HepG2 (cell line): ENCODE measurements around the gene TMED6. TPM values are rescaled to one million over a fixed set of nuclear protein-coding genes. Genes with fewer than 3 reads are reported as not detected.

Experiments used
- ATAC-seq: fragments of 200-7000 bp; cut with Tn5 transposase; 3 replicates; pipeline ENCODE4 v1.9.1; 2020; ENCODE audit warnings: mild to moderate bottlenecking, moderate library complexity
- BruUV-seq: library from RNA; stranded (reverse); fragments of 400-500 nt; replicated peaks from 2 replicates; lab custom pipeline; 2021; lab: Mats Ljungman, UMichigan
- CTCF ChIA-PET: fragments of 300-600 bp; formaldehyde crosslinking; extraction: SDS; loops from one replicate; lab custom pipeline; 2021; ENCODE audit warnings: low total read pairs, inconsistent platforms, low intra/inter-chr PET ratio; lab: Yijun Ruan, JAX
- POLR2A ChIA-PET: fragments of 350-600 bp; sonication (Branson Sonifier 250); formaldehyde crosslinking; loops from one replicate; lab custom pipeline; 2020; ENCODE audit warnings: antibody characterized with exemption, inconsistent platforms; lab: Yijun Ruan, JAX
- DNase-seq: peaks from one replicate; pipeline ENCODE4 v3.0.0-alpha.2; 2015; ENCODE audit warnings: low spot score
- FAIRE-seq: peaks from 3 replicates; lab custom pipeline; 2011; peaks lifted over from hg19 to GRCh38; lab: Jason Lieb, UNC
- H2AFZ ChIP-seq: one replicate; pipeline ENCODE4 v1.6.1; 2011; ENCODE audit warnings: low read length, inconsistent platforms
- H3K27ac ChIP-seq: fragments of 300-600 bp; 3 replicates; pipeline ENCODE4 v1.8.0; 2011; ENCODE audit warnings: mixed run types, mild to moderate bottlenecking, mixed read lengths, low read length, inconsistent platforms; ENCODE audit not compliant: insufficient read depth; ENCODE audit errors: extremely low read length
- H3K27me3 ChIP-seq, 2 experiments: fragments of 200-600 bp in 1 of 2; 2 replicates in 1 of 2; 3 replicates in 1 of 2; pipeline versions ENCODE4 v1.6.0 to v1.8.0; 2011; ENCODE audit warnings: low read length in 2 of 2, mild to moderate bottlenecking in 2 of 2, moderate library complexity in 2 of 2, inconsistent platforms in 1 of 2; ENCODE audit not compliant: insufficient read depth in 2 of 2, control insufficient read depth in 1 of 2
- H3K36me3 ChIP-seq, 2 experiments: fragments of 200-600 bp in 1 of 2; replicated peaks in 1 of 2; 2 replicates in 1 of 2; 3 replicates in 1 of 2; pipeline versions ENCODE4 v1.5.1 to v1.8.0; 2011; ENCODE audit warnings: low read length in 2 of 2, inconsistent platforms in 1 of 2; ENCODE audit not compliant: insufficient read depth in 2 of 2, control insufficient read depth in 1 of 2
- H3K4me1 ChIP-seq: 2 replicates; pipeline ENCODE4 v1.5.1; 2012; ENCODE audit warnings: low read length, inconsistent platforms; ENCODE audit not compliant: insufficient read depth
- H3K4me2 ChIP-seq: 2 replicates; pipeline ENCODE4 v1.6.0; 2011; ENCODE audit warnings: low read depth, low read length, inconsistent platforms
- H3K4me3 ChIP-seq, 3 experiments: fragments of 200-600 bp in 1 of 3; sonication (generic), shearing (Covaris generic) in 1 of 3; replicated peaks in 1 of 3; 2 replicates each; pipeline ENCODE4 v1.5.1; 2011 to 2016; ENCODE audit warnings: low read length in 3 of 3, inconsistent platforms in 2 of 3, low read depth in 2 of 3, mild to moderate bottlenecking in 2 of 3, control low read depth in 1 of 3, mixed read lengths in 1 of 3; ENCODE audit not compliant: insufficient read depth in 1 of 3
- H3K79me2 ChIP-seq: one replicate; pipeline ENCODE4 v1.6.1; 2011; ENCODE audit warnings: low read length, inconsistent platforms; ENCODE audit not compliant: insufficient read depth
- H3K9ac ChIP-seq: 2 replicates; pipeline ENCODE4 v1.6.0; 2011; ENCODE audit warnings: mild to moderate bottlenecking, low read depth, low read length, inconsistent platforms; ENCODE audit not compliant: insufficient read depth
- H3K9me3 ChIP-seq: 2 replicates; pipeline ENCODE4 v1.5.1; 2012; ENCODE audit warnings: mild to moderate bottlenecking, low read length
- H4K20me1 ChIP-seq: 2 replicates; pipeline ENCODE4 v1.6.0; 2011; ENCODE audit warnings: inconsistent platforms, mild to moderate bottlenecking, low read length, moderate library complexity; ENCODE audit not compliant: insufficient read depth
- BRCA1 ChIP-seq: sonication (generic); formaldehyde crosslinking; IDR thresholded peaks from 2 replicates; pipeline ENCODE4 v1.4.0; 2020; ENCODE audit warnings: missing genetic modification reagents
- GABPA ChIP-seq, 2 experiments: IDR thresholded peaks; 2 replicates each; pipeline ENCODE4 v1.6.1; 2011 to 2016; ENCODE audit warnings: low read depth in 2 of 2, low read length in 1 of 2, missing biosample characterization in 1 of 2, missing genetic modification characterization in 1 of 2
- GLI4 ChIP-seq: sonication (generic); formaldehyde crosslinking; IDR thresholded peaks from 2 replicates; pipeline ENCODE4 v1.5.1; 2020; ENCODE audit warnings: missing genetic modification reagents, mild to moderate bottlenecking, moderate library complexity, borderline replicate concordance
- GZF1 ChIP-seq: sonication (generic); formaldehyde crosslinking; IDR thresholded peaks from 2 replicates; pipeline ENCODE4 v1.5.1; 2020; ENCODE audit warnings: mild to moderate bottlenecking, missing genetic modification reagents
- HES4 ChIP-seq: sonication (generic); formaldehyde crosslinking; IDR thresholded peaks from 2 replicates; pipeline ENCODE4 v1.9.0; 2021; ENCODE audit warnings: mild to moderate bottlenecking, missing genetic modification reagents, borderline replicate concordance
- HIC2 ChIP-seq: sonication (generic); formaldehyde crosslinking; IDR thresholded peaks from 2 replicates; pipeline ENCODE4 v1.9.0; 2022; ENCODE audit warnings: low read depth, missing genetic modification reagents
- HNRNPUL1 ChIP-seq: fragments of 200-400 bp; formaldehyde crosslinking; IDR thresholded peaks from 2 replicates; pipeline ENCODE4 v1.6.1; 2017; ENCODE audit warnings: low read depth, mild to moderate bottlenecking, low read length, moderate library complexity
- MEIS1 ChIP-seq: sonication (generic); formaldehyde crosslinking; IDR thresholded peaks from 2 replicates; pipeline ENCODE4 v1.9.0; 2021; ENCODE audit warnings: mild to moderate bottlenecking, missing genetic modification reagents, moderate library complexity, borderline replicate concordance
- POGK ChIP-seq: sonication (generic); formaldehyde crosslinking; conservative IDR thresholded peaks from 2 replicates; pipeline ENCODE4 v1.8.0; 2022; ENCODE audit warnings: mild to moderate bottlenecking, moderate library complexity, missing genetic modification reagents
- SIN3A ChIP-seq: IDR thresholded peaks from 2 replicates; pipeline ENCODE4 v1.6.1; 2011; ENCODE audit warnings: low read depth, mild to moderate bottlenecking, control low read depth, low read length, borderline replicate concordance
- ZNF121 ChIP-seq: sonication (generic); formaldehyde crosslinking; IDR thresholded peaks from 2 replicates; pipeline ENCODE4 v1.5.0; 2020; ENCODE audit warnings: mild to moderate bottlenecking, missing genetic modification reagents
- ZNF230 ChIP-seq: sonication (generic); formaldehyde crosslinking; IDR thresholded peaks from 2 replicates; pipeline ENCODE4 v1.4.0; 2020; ENCODE audit warnings: mild to moderate bottlenecking, missing genetic modification reagents
- ZNF430 ChIP-seq: sonication (generic); formaldehyde crosslinking; IDR thresholded peaks from 2 replicates; pipeline ENCODE4 v1.9.0; 2021; ENCODE audit warnings: mild to moderate bottlenecking, missing genetic modification reagents
- ZNF773 ChIP-seq: sonication (generic); formaldehyde crosslinking; IDR thresholded peaks from 2 replicates; pipeline ENCODE4 v1.4.0; 2020; ENCODE audit warnings: missing genetic modification reagents, borderline replicate concordance
- ZNF839 ChIP-seq: sonication (generic); formaldehyde crosslinking; IDR thresholded peaks from 2 replicates; pipeline ENCODE4 v1.4.0; 2020; ENCODE audit warnings: missing genetic modification reagents, mild to moderate bottlenecking, borderline replicate concordance
- ZNF879 ChIP-seq: sonication (generic); formaldehyde crosslinking; IDR thresholded peaks from 2 replicates; pipeline ENCODE4 v1.8.1; 2023; ENCODE audit warnings: missing genetic modification reagents
- ZNF891 ChIP-seq: sonication (generic); formaldehyde crosslinking; IDR thresholded peaks from 2 replicates; pipeline ENCODE4 v1.5.0; 2020; ENCODE audit warnings: mild to moderate bottlenecking, missing genetic modification reagents
- WGBS: methylation state at CpG from one replicate; pipeline ENCODE4 v1.1.6; 2017; ENCODE audit warnings: low lambda C conversion rate; 5-methylcytosine and 5-hydroxymethylcytosine counted together
- in situ Hi-C: cut with HindIII; loops from 2 replicates; pipeline ENCODE4 v1.10.0; 2017; ENCODE audit warnings: low pct_unique_long_range_greater_than_20kb; ENCODE audit not compliant: extremely low pct_ligation_motif_present
- intact Hi-C: fragments of 100-400 bp; cut with micrococcal nuclease; formaldehyde crosslinking; loops from one replicate; pipeline ENCODE4 v1.10.0; 2022; ENCODE audit not compliant: unreplicated experiment
- polyA plus RNA-seq, 8 experiments: library from polyadenylated mRNA; depleted of rRNA in 3 of 8; stranded (reverse) in 7 of 8; unstranded in 1 of 8; fragments of >200 nt; fragmentation: Illumina TruSeq in 4 of 8; extraction: Trizol in 4 of 8; gene quantifications; 2 replicates each; pipeline versions ENCODE4 v1.2.1 to v1.2.3, GENCODE V29; 2011 to 2016; ENCODE audit warnings: low read depth in 4 of 8, missing spikeins in 1 of 8, mixed read lengths in 1 of 8; ENCODE audit not compliant: insufficient read depth in 1 of 8
- total RNA-seq, 5 experiments: library from RNA; depleted of rRNA; stranded (reverse); fragments of >200 nt; fragmentation: Illumina TruSeq; extraction: Trizol; gene quantifications; 2 replicates each; pipeline ENCODE4 v1.2.3, GENCODE V29; 2016; ENCODE audit warnings: low read depth in 1 of 5
- TF ChIP-seq, protein P1 (sequence below): sonication (generic); formaldehyde crosslinking; IDR thresholded peaks from 2 replicates; pipeline ENCODE4 v1.8.0; 2022; ENCODE audit warnings: mild to moderate bottlenecking, missing genetic modification reagents, moderate library complexity

The TMED6 gene
- total and polyA plus RNA-seq, 2 of the 13 experiments (the other 11 are each of a cell fraction or from before 2014, with no cell fraction given), result 9.8 to 14.4 TPM

GRCh38 chr16:69340095-69340644, 11.4 kb downstream of the TMED6 start:
- TSS peak; percentile 78 for BruUV-seq
- no peaks in the 10 kb centered on the region; a peak in 1 of 5 replicates for H3K27me3 ChIP-seq
- peak overlapping the region; percentile 98 for H3K4me2 ChIP-seq
- no peaks in the 10 kb centered on the region for H3K9me3 ChIP-seq
- FAIRE-seq (no peak), ATAC-seq (peak; percentile 45), DNase-seq (no peak)
- H4K20me1 ChIP-seq, result no peaks in the 10 kb centered on the region
- no peak overlapping the region for H2AFZ ChIP-seq
- peaks cover 39% of the 10 kb centered on the region for H3K4me1 ChIP-seq
- ChIA-PET CTCF (interaction anchor here (0.8 to 1.6 kb wide), 3 partner anchors 10 to 28 kb away, joined by 3 to 10 read pairs (median 4); partner anchors contain the start of genes PDF and VPS4A), POLR2A (interaction anchor here (1.0 to 6.0 kb wide), 6 partner anchors 11 to 414 kb away, joined by 3 to 52 read pairs (median 4); partner anchors contain the start of genes NOB1, PDF, TMED6 and VPS4A)
- under 1% methylated on average over 13 of the region's 16 CpGs for WGBS
- H3K79me2 ChIP-seq, result peaks cover 46% of the 10 kb centered on the region
- H3K36me3 ChIP-seq, result peaks cover 12 to 38% of the 10 kb centered on the region in 2 experiments
- peak overlapping the region; percentile 79 to 94 (median 86) for H3K4me3 ChIP-seq
- intact Hi-C loops, result no loop called here
- H3K9ac ChIP-seq, result peak overlapping the region; percentile 91
- H3K27ac ChIP-seq, result peak overlapping the region; percentile 86
- in situ Hi-C loops, result no loop called here
- TF ChIP-seq ZNF879 (CRISPR knock-in tag), result 0 out of 2 replicates have a peak, but pooled peaks have one; percentile 51
- TF ChIP-seq, protein P1, sequence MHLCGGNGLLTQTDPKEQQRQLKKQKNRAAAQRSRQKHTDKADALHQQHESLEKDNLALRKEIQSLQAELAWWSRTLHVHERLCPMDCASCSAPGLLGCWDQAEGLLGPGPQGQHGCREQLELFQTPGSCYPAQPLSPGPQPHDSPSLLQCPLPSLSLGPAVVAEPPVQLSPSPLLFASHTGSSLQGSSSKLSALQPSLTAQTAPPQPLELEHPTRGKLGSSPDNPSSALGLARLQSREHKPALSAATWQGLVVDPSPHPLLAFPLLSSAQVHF (CRISPR knock-in tag), result 0 out of 2 replicates have a peak, but pooled peaks have one; percentile 4
- TF ChIP-seq MEIS1, result no peak
- no peak for TF ChIP-seq ZNF839 (CRISPR knock-in tag)
- TF ChIP-seq ZNF121 (CRISPR knock-in tag), result no peak
- TF ChIP-seq POGK (CRISPR knock-in tag), result 0 out of 2 replicates have a peak, but pooled peaks have one; percentile 19
- 0 out of 2 replicates have a peak, but pooled peaks have one; percentile 4 for TF ChIP-seq ZNF773 (CRISPR knock-in tag)
- TF ChIP-seq SIN3A, result 0 out of 2 replicates have a peak, but pooled peaks have one; percentile 15
- TF ChIP-seq ZNF891 (CRISPR knock-in tag), result 0 out of 2 replicates have a peak, but pooled peaks have one; percentile 4
- 0 out of 2 replicates have a peak, but pooled peaks have one; percentile 47 for TF ChIP-seq BRCA1 (CRISPR knock-in tag)
- TF ChIP-seq HIC2 (CRISPR knock-in tag), result 0 out of 2 replicates have a peak, but pooled peaks have one; percentile 43
- TF ChIP-seq GLI4 (CRISPR knock-in tag), result no peak
- no peak for TF ChIP-seq GABPA (IDR thresholded peaks at IDR 0.05; ENCODE audit: low read depth, low read length)
- TF ChIP-seq GABPA (CRISPR knock-in tag; IDR thresholded peaks at IDR 0.05; ENCODE audit: low read depth), result no peak
- no peak for TF ChIP-seq ZNF430 (CRISPR knock-in tag)
- TF ChIP-seq ZNF230 (CRISPR knock-in tag), result 0 out of 2 replicates have a peak, but pooled peaks have one; percentile 8
- TF ChIP-seq GZF1 (CRISPR knock-in tag), result no peak
- 0 out of 2 replicates have a peak, but pooled peaks have one; percentile 19 for TF ChIP-seq HES4 (CRISPR knock-in tag)
- no peak for TF ChIP-seq HNRNPUL1
